Inflammatory macrophage treated with lipopolysaccharide for 1 hour (primary cell): Measurements from ENCODE around the gene MEF2A.
"Not testable (repeated sequence)": the region's sequence is repeated elsewhere in the genome, so short reads cannot be mapped to it uniquely, and the experiment has no call there.

Experiments
- DNase-seq, 2 donors: peaks; one replicate each; pipeline ENCODE4 v3.0.0-alpha.2; 2020 to 2022

MEF2A gene

GRCh38 chr15:99565299-99566156 is at the start of gene MEF2A:
TSS of gene MEF2A (plus strand) at chr15:99565984. CDS start at chr15:99633120, 67,136 bp downstream.
- DNase-seq: peak; percentile 90 to 91

- no peak for DNase-seq
Measured at GRCh38 chr15:99518191-99518590, 47.6 kb upstream of the MEF2A start.

GRCh38 chr15:99519366-99519765 is 46.4 kb upstream of the MEF2A start:
- DNase-seq: not testable (repeated sequence)

GRCh38 chr15:99522288-99522687 is 43.5 kb upstream of the MEF2A start:
- DNase-seq: no peak

- no peak for DNase-seq
Measured at GRCh38 chr15:99526176-99526575, 39.6 kb upstream of the MEF2A start.

GRCh38 chr15:99526671-99527070 is 39.1 kb upstream of the MEF2A start:
- DNase-seq: no peak

- no peak for DNase-seq
Measured at GRCh38 chr15:99536422-99537040, 29.3 kb upstream of the MEF2A start.

GRCh38 chr15:99537344-99537743 is 28.4 kb upstream of the MEF2A start:
- DNase-seq: no peak

GRCh38 chr15:99538261-99538660 is 27.5 kb upstream of the MEF2A start:
- DNase-seq: no peak

GRCh38 chr15:99542828-99543227 is 23.0 kb upstream of the MEF2A start:
- DNase-seq: no peak

GRCh38 chr15:99545605-99546004 is 20.2 kb upstream of the MEF2A start:
- no peak for DNase-seq

GRCh38 chr15:99546441-99547100 is 19.2 kb upstream of the MEF2A start:
- no peak for DNase-seq

GRCh38 chr15:99547517-99547916 is 18.3 kb upstream of the MEF2A start:
- DNase-seq: no peak

GRCh38 chr15:99550077-99550476 is 15.7 kb upstream of the MEF2A start:
- DNase-seq: no peak

- no peak for DNase-seq
Measured at GRCh38 chr15:99552111-99552510, 13.7 kb upstream of the MEF2A start.

GRCh38 chr15:99554880-99555488 is 10.8 kb upstream of the MEF2A start:
- no peak for DNase-seq

GRCh38 chr15:99556011-99556410 is 9.8 kb upstream of the MEF2A start:
- DNase-seq: no peak

GRCh38 chr15:99556578-99556977 is 9.2 kb upstream of the MEF2A start:
- DNase-seq: no peak

GRCh38 chr15:99558084-99558483 is 7.7 kb upstream of the MEF2A start:
- no peak for DNase-seq

GRCh38 chr15:99558571-99558970 is 7.2 kb upstream of the MEF2A start:
- no peak for DNase-seq

- no peak for DNase-seq
Measured at GRCh38 chr15:99561476-99562230, 4.1 kb upstream of the MEF2A start.

- peak in 1 of 2 donors; percentile 17 for DNase-seq
Measured at GRCh38 chr15:99562238-99562637, 3.5 kb upstream of the MEF2A start.
